ENCODE results near the gene NXNL1.

NXNL1 gene

DNA sequence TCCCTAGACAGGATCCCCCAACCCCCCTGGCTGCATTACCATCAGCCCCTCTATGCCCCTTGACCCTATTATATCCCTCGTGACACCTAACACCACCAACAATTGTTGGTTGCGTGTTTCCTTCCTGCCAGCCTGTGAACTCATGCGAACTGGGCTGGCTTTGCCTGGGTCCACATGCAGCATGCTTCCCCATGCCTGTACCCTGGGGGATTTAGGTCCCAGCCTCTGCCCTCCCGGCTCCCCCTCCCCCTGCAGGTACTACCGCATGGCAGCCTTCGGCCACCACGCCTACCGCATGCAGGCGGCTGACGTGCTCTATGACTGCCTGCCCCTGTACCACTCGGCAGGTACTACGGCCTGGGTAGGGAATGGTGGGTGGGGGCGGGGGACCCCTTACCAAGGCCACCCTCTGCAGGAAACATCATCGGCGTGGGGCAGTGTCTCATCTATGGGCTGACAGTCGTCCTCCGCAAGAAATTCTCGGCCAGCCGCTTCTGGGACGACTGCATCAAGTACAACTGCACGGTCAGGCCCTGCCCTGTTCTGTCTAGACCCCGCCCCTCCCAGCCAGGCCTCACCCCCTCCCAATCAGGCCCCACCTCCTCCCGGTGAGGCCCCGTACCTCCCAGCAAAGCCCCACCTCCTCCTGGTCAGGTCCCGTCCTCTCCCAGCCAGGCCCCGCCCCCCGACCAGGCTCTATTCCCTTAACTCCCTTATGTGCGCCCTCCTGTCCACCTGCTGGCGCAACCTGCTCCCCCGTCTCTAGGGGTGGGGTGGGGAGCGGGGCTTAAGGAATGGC lies 28.1 kb upstream of the NXNL1 start:
- H3K79me2 ChIP-seq (ENCODE audit: low read length) = no peaks in the 10 kb centered on the region
- peak; percentile 75 for DNase-seq
- H3K9ac ChIP-seq (ENCODE audit: low read length) = no peak overlapping the region
- peak overlapping the region; percentile 77 for H3K4me2 ChIP-seq (ENCODE audit: low read depth, low read length)
- H3K9me3 ChIP-seq (replicated peaks; ENCODE audit: insufficient read depth, low read length) = no peaks in the 10 kb centered on the region
- H2AFZ ChIP-seq (ENCODE audit: low read length) = 0 out of 2 replicates have a peak overlapping the region, but pooled peaks have one; percentile 24
- H3K4me3 ChIP-seq (ENCODE audit: low read length) = peak overlapping the region; percentile 21; the same call in 1 of the 2 replicates
- no peaks in the 10 kb centered on the region for H3F3A ChIP-seq (ENCODE audit: insufficient read depth, low read length)
- no peak overlapping the region for H3K27ac ChIP-seq (ENCODE audit: low read length)
- H4K20me1 ChIP-seq (ENCODE audit: insufficient read depth, low read length) = no peaks in the 10 kb centered on the region
- TF ChIP-seq EZH2phosphoT487 (IDR thresholded peaks at IDR 0.05; ENCODE audit: low read length) = no peak
- TF ChIP-seq, protein P1, sequence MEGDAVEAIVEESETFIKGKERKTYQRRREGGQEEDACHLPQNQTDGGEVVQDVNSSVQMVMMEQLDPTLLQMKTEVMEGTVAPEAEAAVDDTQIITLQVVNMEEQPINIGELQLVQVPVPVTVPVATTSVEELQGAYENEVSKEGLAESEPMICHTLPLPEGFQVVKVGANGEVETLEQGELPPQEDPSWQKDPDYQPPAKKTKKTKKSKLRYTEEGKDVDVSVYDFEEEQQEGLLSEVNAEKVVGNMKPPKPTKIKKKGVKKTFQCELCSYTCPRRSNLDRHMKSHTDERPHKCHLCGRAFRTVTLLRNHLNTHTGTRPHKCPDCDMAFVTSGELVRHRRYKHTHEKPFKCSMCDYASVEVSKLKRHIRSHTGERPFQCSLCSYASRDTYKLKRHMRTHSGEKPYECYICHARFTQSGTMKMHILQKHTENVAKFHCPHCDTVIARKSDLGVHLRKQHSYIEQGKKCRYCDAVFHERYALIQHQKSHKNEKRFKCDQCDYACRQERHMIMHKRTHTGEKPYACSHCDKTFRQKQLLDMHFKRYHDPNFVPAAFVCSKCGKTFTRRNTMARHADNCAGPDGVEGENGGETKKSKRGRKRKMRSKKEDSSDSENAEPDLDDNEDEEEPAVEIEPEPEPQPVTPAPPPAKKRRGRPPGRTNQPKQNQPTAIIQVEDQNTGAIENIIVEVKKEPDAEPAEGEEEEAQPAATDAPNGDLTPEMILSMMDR (IDR thresholded peaks at IDR 0.05; ENCODE audit: low read length) = peak; percentile 42
- TF ChIP-seq EZH2 (optimal IDR thresholded peaks at IDR 0.05; ENCODE audit: low read depth, low read length) = no peak
- H3K36me3 ChIP-seq (replicated peaks; ENCODE audit: insufficient read depth, low read length) = no peaks in the 10 kb centered on the region
- H3K27me3 ChIP-seq (replicated peaks; ENCODE audit: insufficient read depth, low read length) = peaks cover 50% of the 10 kb centered on the region
- H3K4me1 ChIP-seq (ENCODE audit: low read length) = no peaks in the 10 kb centered on the region
- no peaks in the 10 kb centered on the region for H3K9me2 ChIP-seq (replicated peaks; ENCODE audit: insufficient read depth, low read length)

DNA sequence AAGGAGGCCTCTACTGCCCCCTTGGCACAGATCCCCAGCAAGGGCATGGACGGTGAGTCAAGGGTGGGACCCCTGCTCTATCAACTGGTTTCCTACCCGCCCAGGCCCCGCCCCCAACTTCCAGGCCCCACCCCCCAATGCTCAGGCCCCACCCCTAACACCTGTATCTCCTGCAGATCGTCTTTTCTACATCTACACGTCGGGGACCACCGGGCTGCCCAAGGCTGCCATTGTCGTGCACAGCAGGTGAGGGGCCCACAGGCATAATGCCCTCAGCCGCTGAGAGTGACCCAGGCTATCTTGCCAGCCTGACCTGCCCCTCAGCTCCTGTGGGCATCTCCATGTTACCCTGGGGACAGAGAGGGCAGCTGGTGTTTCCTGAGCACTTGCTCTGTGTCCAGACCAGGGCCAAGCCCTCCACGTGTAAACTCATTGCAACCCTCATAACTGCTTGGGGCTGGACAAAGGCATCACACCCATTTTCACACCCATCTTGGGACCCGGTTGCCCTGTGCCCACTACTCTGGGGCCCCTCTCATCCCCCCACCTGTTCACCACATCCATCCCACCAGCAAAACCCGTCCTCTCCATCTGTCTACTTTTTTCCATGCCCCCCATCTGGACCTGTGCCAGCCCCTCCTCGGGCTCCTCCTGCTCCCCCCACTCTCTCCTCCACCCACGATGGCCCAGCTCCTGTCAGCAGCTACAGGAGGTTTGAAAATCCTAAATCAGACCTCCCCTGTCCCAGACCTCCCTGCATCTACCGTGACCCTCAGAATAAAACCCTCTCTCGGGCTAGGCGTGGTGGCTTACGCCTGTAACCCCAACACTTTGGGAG lies 26.8 kb upstream of the NXNL1 start:
- Histone ChIP-seq H4K20me1 (ENCODE audit: insufficient read depth, low read length) (no peaks in the 10 kb centered on the region), H3K4me1 (ENCODE audit: low read length) (no peaks in the 10 kb centered on the region), H3K79me2 (ENCODE audit: low read length) (no peaks in the 10 kb centered on the region), H3K4me2 (ENCODE audit: low read depth, low read length) (no peak overlapping the region), H3K9me3 (replicated peaks; ENCODE audit: insufficient read depth, low read length) (no peaks in the 10 kb centered on the region), H2AFZ (ENCODE audit: low read length) (no peak overlapping the region), H3K9me2 (replicated peaks; ENCODE audit: insufficient read depth, low read length) (no peaks in the 10 kb centered on the region), H3K36me3 (replicated peaks; ENCODE audit: insufficient read depth, low read length) (no peaks in the 10 kb centered on the region), H3K27me3 (replicated peaks; ENCODE audit: insufficient read depth, low read length) (peaks cover 56% of the 10 kb centered on the region), H3K27ac (ENCODE audit: low read length) (no peak overlapping the region), H3F3A (ENCODE audit: insufficient read depth, low read length) (no peaks in the 10 kb centered on the region), H3K9ac (ENCODE audit: low read length) (no peak overlapping the region), H3K4me3 (ENCODE audit: low read length) (no peak overlapping the region)
- no peak for DNase-seq
- TF ChIP-seq EZH2 (optimal IDR thresholded peaks at IDR 0.05; ENCODE audit: low read depth, low read length) (no peak), EZH2phosphoT487 (IDR thresholded peaks at IDR 0.05; ENCODE audit: low read length) (no peak)
- TF ChIP-seq, protein P1 (IDR thresholded peaks at IDR 0.05; ENCODE audit: low read length) = no peak

DNA sequence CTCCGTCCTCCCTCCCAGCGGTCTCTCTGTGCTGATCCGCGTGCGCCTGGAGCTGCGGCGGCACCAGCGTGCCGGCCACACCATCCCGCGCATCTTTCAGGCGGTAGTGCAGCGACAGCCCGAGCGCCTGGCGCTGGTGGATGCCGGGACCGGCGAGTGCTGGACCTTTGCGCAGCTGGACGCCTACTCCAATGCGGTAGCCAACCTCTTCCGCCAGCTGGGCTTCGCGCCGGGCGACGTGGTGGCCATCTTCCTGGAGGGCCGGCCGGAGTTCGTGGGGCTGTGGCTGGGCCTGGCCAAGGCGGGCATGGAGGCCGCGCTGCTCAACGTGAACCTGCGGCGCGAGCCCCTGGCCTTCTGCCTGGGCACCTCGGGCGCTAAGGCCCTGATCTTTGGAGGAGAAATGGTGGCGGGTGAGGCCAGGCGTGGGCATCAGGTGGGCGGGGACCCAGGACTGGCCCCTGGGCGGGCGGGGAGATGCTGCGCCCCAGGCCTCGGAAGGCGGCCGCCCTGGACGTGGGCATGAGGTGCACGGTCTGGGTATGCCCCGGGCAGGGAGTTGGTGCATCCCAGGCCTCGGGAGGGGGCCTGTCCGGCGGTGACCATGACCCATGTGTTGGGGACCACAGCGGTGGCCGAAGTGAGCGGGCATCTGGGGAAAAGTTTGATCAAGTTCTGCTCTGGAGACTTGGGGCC lies 26.0 kb upstream of the NXNL1 start:
- Histone ChIP-seq H3K79me2 (ENCODE audit: low read length) (no peaks in the 10 kb centered on the region), H3F3A (ENCODE audit: insufficient read depth, low read length) (no peaks in the 10 kb centered on the region), H3K9me3 (replicated peaks; ENCODE audit: insufficient read depth, low read length) (no peaks in the 10 kb centered on the region), H3K27me3 (replicated peaks; ENCODE audit: insufficient read depth, low read length) (peaks cover 57% of the 10 kb centered on the region), H3K9ac (ENCODE audit: low read length) (no peak overlapping the region), H3K4me1 (ENCODE audit: low read length) (no peaks in the 10 kb centered on the region), H3K27ac (ENCODE audit: low read length) (no peak overlapping the region), H3K9me2 (replicated peaks; ENCODE audit: insufficient read depth, low read length) (no peaks in the 10 kb centered on the region), H3K36me3 (replicated peaks; ENCODE audit: insufficient read depth, low read length) (no peaks in the 10 kb centered on the region), H4K20me1 (ENCODE audit: insufficient read depth, low read length) (no peaks in the 10 kb centered on the region), H2AFZ (ENCODE audit: low read length) (no peak overlapping the region), H3K4me2 (ENCODE audit: low read depth, low read length) (no peak overlapping the region), H3K4me3 (ENCODE audit: low read length) (no peak overlapping the region)
- DNase-seq = no peak
- TF ChIP-seq EZH2 (optimal IDR thresholded peaks at IDR 0.05; ENCODE audit: low read depth, low read length) (no peak), EZH2phosphoT487 (IDR thresholded peaks at IDR 0.05; ENCODE audit: low read length) (no peak)
- TF ChIP-seq, protein P1 (IDR thresholded peaks at IDR 0.05; ENCODE audit: low read length) = no peak

Data from MM.1S (cell line).